Spinal cord (tissue), 10 donors: ENCODE data around the gene MPC2. TPM values are rescaled to one million over a fixed set of nuclear protein-coding genes. Genes with fewer than 3 reads are reported as not detected.

Experiments
- DNase-seq, 6 donors: peaks; one replicate each; pipeline versions ENCODE4 v3.0.0 to v3.0.0-alpha.2; 2013 to 2015; ENCODE audit warnings: low spot score in 6 of 6, low read depth in 4 of 6
- H3K27ac ChIP-seq: one replicate; pipeline ENCODE4 v1.5.1; 2013; ENCODE audit warnings: low read depth, low read length, control low read depth
- H3K27me3 ChIP-seq: one replicate; pipeline ENCODE4 v1.6.1; 2013; ENCODE audit warnings: low read length; ENCODE audit not compliant: control insufficient read depth, insufficient read depth
- H3K36me3 ChIP-seq: one replicate; pipeline ENCODE4 v1.6.1; 2013; ENCODE audit warnings: low read length; ENCODE audit not compliant: control insufficient read depth, insufficient read depth
- H3K4me1 ChIP-seq: one replicate; pipeline ENCODE4 v1.6.1; 2013; ENCODE audit warnings: low read length; ENCODE audit not compliant: control insufficient read depth, insufficient read depth
- H3K4me3 ChIP-seq: one replicate; pipeline ENCODE4 v1.5.1; 2013; ENCODE audit warnings: low read depth, low read length, control low read depth
- H3K9me3 ChIP-seq: one replicate; pipeline ENCODE4 v1.6.1; 2013; ENCODE audit warnings: low read length; ENCODE audit not compliant: control insufficient read depth, insufficient read depth
- WGBS: methylation state at CpG from one replicate; pipeline ENCODE4 v1.1.5; 2013; ENCODE audit warnings: missing lambda C conversion rate; ENCODE audit not compliant: insufficient coverage; 5-methylcytosine and 5-hydroxymethylcytosine counted together
- polyA plus RNA-seq, 2 donors: library from polyadenylated mRNA; unstranded; fragments of 120-200 nt; gene quantifications; one replicate each; pipeline ENCODE4 v1.2.1, GENCODE V29; 2013; ENCODE audit not compliant: insufficient read length in 2 of 2
- total RNA-seq, 2 donors: library from RNA; depleted of rRNA in 1 of 2; stranded (reverse); fragments of 120-200 nt in 1 of 2; fragments of >200 nt in 1 of 2; gene quantifications; one replicate each; pipeline versions ENCODE4 v1.2.3 to v1.2.4, GENCODE V29; 2013 to 2014
- donor health status: healthy.

Gene MPC2
- total and polyA plus RNA-seq, 4 donors: 48.3 to 114 (median 102) TPM

GRCh38 chr1:167912294-167912693 lies 24.6 kb downstream of the MPC2 start:
- Histone ChIP-seq H3K4me1 (no peaks in the 10 kb centered on the region), H3K27ac (no peak overlapping the region), H3K4me3 (no peak overlapping the region), H3K36me3 (peaks cover 10% of the 10 kb centered on the region), H3K27me3 (no peaks in the 10 kb centered on the region), H3K9me3 (no peaks in the 10 kb centered on the region)
- DNase-seq: no peak
- 49% methylated on average over 4 of the region's 7 CpGs for WGBS

GRCh38 chr1:167911413-167911812 lies 25.5 kb downstream of the MPC2 start:
- H3K4me3 ChIP-seq: no peak overlapping the region
- peaks cover 6% of the 10 kb centered on the region for H3K36me3 ChIP-seq
- no peak for DNase-seq
- H3K4me1 ChIP-seq: no peaks in the 10 kb centered on the region
- no peak overlapping the region for H3K27ac ChIP-seq
- WGBS: 79% methylated on average over 4 of the region's 8 CpGs
- no peaks in the 10 kb centered on the region for H3K9me3 ChIP-seq
- no peaks in the 10 kb centered on the region for H3K27me3 ChIP-seq

GRCh38 chr1:167910530-167910929 lies 26.3 kb downstream of the MPC2 start:
- Histone ChIP-seq H3K4me1 (no peaks in the 10 kb centered on the region), H3K27ac (no peak overlapping the region), H3K36me3 (peaks cover 3% of the 10 kb centered on the region), H3K4me3 (no peak overlapping the region), H3K27me3 (no peaks in the 10 kb centered on the region), H3K9me3 (no peaks in the 10 kb centered on the region)
- no peak for DNase-seq
- WGBS: 100% methylated on average over 1 of the region's 2 CpGs

- Histone ChIP-seq H3K27ac (no peak overlapping the region), H3K4me1 (no peaks in the 10 kb centered on the region), H3K27me3 (no peaks in the 10 kb centered on the region), H3K9me3 (no peaks in the 10 kb centered on the region), H3K4me3 (no peak overlapping the region), H3K36me3 (no peaks in the 10 kb centered on the region)
- 92% methylated on average over 3 of the region's 6 CpGs for WGBS
- no peak for DNase-seq
These were observed 27.1 kb downstream of the MPC2 start for GRCh38 chr1:167909691-167910180.

- no peaks in the 10 kb centered on the region for H3K27me3 ChIP-seq
- DNase-seq: no peak
- H3K36me3 ChIP-seq: no peaks in the 10 kb centered on the region
- no peak overlapping the region for H3K4me3 ChIP-seq
- peaks cover 4% of the 10 kb centered on the region for H3K4me1 ChIP-seq
- H3K27ac ChIP-seq: no peak overlapping the region
- H3K9me3 ChIP-seq: no peaks in the 10 kb centered on the region
These were observed 31.2 kb downstream of the MPC2 start for GRCh38 chr1:167905671-167906070.

- WGBS: 20% methylated on average over 1 of the region's 3 CpGs
- Histone ChIP-seq H3K36me3 (no peaks in the 10 kb centered on the region), H3K27ac (no peak overlapping the region), H3K4me3 (no peak overlapping the region), H3K27me3 (no peaks in the 10 kb centered on the region), H3K4me1 (peaks cover 4% of the 10 kb centered on the region), H3K9me3 (no peaks in the 10 kb centered on the region)
- DNase-seq: peak in 1 of 6 donors; percentile 9
These were observed 31.7 kb downstream of the MPC2 start for GRCh38 chr1:167905182-167905581.

- Histone ChIP-seq H3K27ac (no peak overlapping the region), H3K36me3 (no peaks in the 10 kb centered on the region), H3K4me1 (peaks cover 4% of the 10 kb centered on the region), H3K27me3 (no peaks in the 10 kb centered on the region), H3K9me3 (no peaks in the 10 kb centered on the region), H3K4me3 (no peak overlapping the region)
- WGBS: no CpG with 5 or more reads among the region's 4 CpGs
- DNase-seq: peak in 2 of 6 donors; percentile 10 to 15
These were observed 32.2 kb downstream of the MPC2 start for GRCh38 chr1:167904652-167905130.

- WGBS: no CpG with 5 or more reads among the region's 4 CpGs
- no peak for DNase-seq
- H3K4me3 ChIP-seq: no peak overlapping the region
- no peaks in the 10 kb centered on the region for H3K36me3 ChIP-seq
- H3K9me3 ChIP-seq: no peaks in the 10 kb centered on the region
- no peak overlapping the region for H3K27ac ChIP-seq
- no peaks in the 10 kb centered on the region for H3K27me3 ChIP-seq
- peaks cover 4% of the 10 kb centered on the region for H3K4me1 ChIP-seq
These were observed 36.0 kb downstream of the MPC2 start for GRCh38 chr1:167900907-167901306.

- H3K27me3 ChIP-seq: no peaks in the 10 kb centered on the region
- no peak overlapping the region for H3K27ac ChIP-seq
- DNase-seq: no peak
- WGBS: 83% methylated on average over 4 of the region's 4 CpGs
- peaks cover 4% of the 10 kb centered on the region for H3K4me1 ChIP-seq
- H3K9me3 ChIP-seq: no peaks in the 10 kb centered on the region
- no peak overlapping the region for H3K4me3 ChIP-seq
- no peaks in the 10 kb centered on the region for H3K36me3 ChIP-seq
These were observed 37.6 kb downstream of the MPC2 start for GRCh38 chr1:167899253-167899681.

GRCh38 chr1:167898578-167899222 lies 38.2 kb downstream of the MPC2 start:
- Histone ChIP-seq H3K9me3 (no peaks in the 10 kb centered on the region), H3K27ac (no peak overlapping the region), H3K4me1 (no peaks in the 10 kb centered on the region), H3K36me3 (no peaks in the 10 kb centered on the region), H3K27me3 (no peaks in the 10 kb centered on the region), H3K4me3 (no peak overlapping the region)
- 93% methylated on average over 7 of the region's 9 CpGs for WGBS
- DNase-seq: no peak
